Measurements from ENCODE around the gene ABCA8. TPM values are rescaled to one million over a fixed set of nuclear protein-coding genes. Genes with fewer than 3 reads are reported as not detected.

ABCA8 gene
- total RNA-seq, 1 experiment from 2014 or later, result 0.15 TPM

DNA sequence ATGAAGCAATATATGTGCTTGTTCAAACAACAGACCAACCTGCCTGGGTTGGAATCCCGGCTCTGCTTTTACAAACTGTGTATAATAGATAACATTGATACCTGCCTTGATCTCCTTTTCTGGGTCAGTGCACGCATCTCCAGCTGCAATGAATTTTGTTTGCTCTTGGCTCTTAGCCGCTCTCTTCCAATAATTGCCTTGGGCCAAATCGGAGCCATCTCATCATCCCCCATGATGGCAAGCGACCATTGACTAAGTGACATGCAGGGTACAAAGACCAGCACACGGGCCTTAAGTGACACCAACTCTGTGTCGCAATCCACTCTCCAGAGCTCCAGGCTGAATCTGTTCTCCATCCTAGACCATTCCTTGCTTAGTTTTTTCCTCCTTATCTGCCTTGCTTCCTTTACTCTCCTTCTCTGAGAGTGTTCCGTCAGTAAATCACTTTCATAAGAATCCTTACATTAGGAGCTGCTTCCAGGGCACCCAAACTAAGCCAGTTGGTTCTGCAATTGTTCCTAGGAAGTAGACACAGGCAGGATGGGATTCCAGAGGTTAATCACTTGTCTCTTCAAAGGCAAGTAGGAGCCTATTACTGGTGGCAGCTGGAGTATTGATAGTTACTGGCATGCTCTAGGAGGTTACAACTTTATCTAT lies 134.2 kb downstream of the ABCA8 start:
- Mint-ChIP-seq H3K4me1 (peaks cover 4% of the 10 kb centered on the region), H3K4me3 (no peak overlapping the region), H3K27ac (no peak overlapping the region), H3K9me3 (no peaks in the 10 kb centered on the region), H3K27me3 (ENCODE audit: low read depth) (no peaks in the 10 kb centered on the region), H3K36me3 (no peaks in the 10 kb centered on the region)
- no peak for DNase-seq (ENCODE audit: low spot score)
- peak; percentile 68 for TF ChIP-seq GABPB1 (CRISPR knock-in tag; IDR thresholded peaks at IDR 0.05)
- no peak for TF ChIP-seq ZNF281 (CRISPR knock-in tag; IDR thresholded peaks at IDR 0.05)
- CTCF ChIA-PET, result no interaction called here
- ATAC-seq, result no peak
- POLR2A ChIA-PET, result no interaction called here

DNA sequence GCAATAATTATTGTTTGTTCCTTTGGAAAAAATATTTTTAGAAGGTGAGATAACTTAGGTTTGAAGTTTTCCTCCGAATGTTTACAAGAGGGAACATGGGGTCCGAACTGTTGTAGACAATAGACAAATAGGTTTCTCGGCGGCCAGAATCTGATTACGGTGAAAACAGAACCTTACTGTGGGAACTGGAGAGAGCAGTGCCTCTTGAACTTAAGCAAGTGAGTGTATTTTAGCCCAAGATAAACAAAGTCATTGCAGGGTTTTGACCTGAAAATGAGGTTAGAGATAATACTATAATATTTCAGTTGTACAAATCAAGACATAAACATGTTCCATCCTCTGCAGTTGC lies 134.7 kb downstream of the ABCA8 start:
- no peak for TF ChIP-seq RORB (CRISPR knock-in tag; IDR thresholded peaks at IDR 0.05)
- no peak for TF ChIP-seq ZNF317 (CRISPR knock-in tag; IDR thresholded peaks at IDR 0.05; ENCODE audit: borderline replicate concordance, low read depth)
- no peak for TF ChIP-seq FOXP1 (CRISPR knock-in tag; IDR thresholded peaks at IDR 0.05; ENCODE audit: borderline replicate concordance)
- TF ChIP-seq ELF4 (CRISPR knock-in tag; IDR thresholded peaks at IDR 0.05; ENCODE audit: low read depth), result no peak
- no peak for TF ChIP-seq NFYB (CRISPR knock-in tag; conservative IDR thresholded peaks at IDR 0.05; ENCODE audit: low read depth)
- no peak for TF ChIP-seq NR2C2 (CRISPR knock-in tag; IDR thresholded peaks at IDR 0.05)
- TF ChIP-seq NR1H2 (CRISPR knock-in tag; IDR thresholded peaks at IDR 0.05), result no peak
- TF ChIP-seq FOXJ3 (CRISPR knock-in tag; IDR thresholded peaks at IDR 0.05; ENCODE audit: borderline replicate concordance), result no peak
- TF ChIP-seq CDX4 (CRISPR knock-in tag; IDR thresholded peaks at IDR 0.05; ENCODE audit: borderline replicate concordance), result no peak
- no peak for TF ChIP-seq KAT7 (CRISPR knock-in tag; IDR thresholded peaks at IDR 0.05; ENCODE audit: borderline replicate concordance)
- TF ChIP-seq E2F1 (CRISPR knock-in tag; IDR thresholded peaks at IDR 0.05), result no peak
- TF ChIP-seq GRHL2 (CRISPR knock-in tag; IDR thresholded peaks at IDR 0.05; ENCODE audit: insufficient replicate concordance, severe bottlenecking), result no peak
- TF ChIP-seq, protein P1, sequence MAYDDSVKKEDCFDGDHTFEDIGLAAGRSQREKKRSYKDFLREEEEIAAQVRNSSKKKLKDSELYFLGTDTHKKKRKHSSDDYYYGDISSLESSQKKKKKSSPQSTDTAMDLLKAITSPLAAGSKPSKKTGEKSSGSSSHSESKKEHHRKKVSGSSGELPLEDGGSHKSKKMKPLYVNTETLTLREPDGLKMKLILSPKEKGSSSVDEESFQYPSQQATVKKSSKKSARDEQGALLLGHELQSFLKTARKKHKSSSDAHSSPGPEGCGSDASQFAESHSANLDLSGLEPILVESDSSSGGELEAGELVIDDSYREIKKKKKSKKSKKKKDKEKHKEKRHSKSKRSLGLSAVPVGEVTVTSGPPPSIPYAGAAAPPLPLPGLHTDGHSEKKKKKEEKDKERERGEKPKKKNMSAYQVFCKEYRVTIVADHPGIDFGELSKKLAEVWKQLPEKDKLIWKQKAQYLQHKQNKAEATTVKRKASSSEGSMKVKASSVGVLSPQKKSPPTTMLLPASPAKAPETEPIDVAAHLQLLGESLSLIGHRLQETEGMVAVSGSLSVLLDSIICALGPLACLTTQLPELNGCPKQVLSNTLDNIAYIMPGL (CRISPR knock-in tag; IDR thresholded peaks at IDR 0.05), result no peak
- no peak for TF ChIP-seq GTF2I (CRISPR knock-in tag; conservative IDR thresholded peaks at IDR 0.05)
- TF ChIP-seq OVOL2 (CRISPR knock-in tag; IDR thresholded peaks at IDR 0.05; ENCODE audit: borderline replicate concordance), result no peak
- POLR2A ChIA-PET, result no interaction called here
- H3K4me1 Mint-ChIP-seq, result peaks cover 4% of the 10 kb centered on the region

GRCh38 chr17:68819465-68819864 lies 135.7 kb downstream of the ABCA8 start:
- no peak for DNase-seq (ENCODE audit: low spot score)
- POLR2A ChIA-PET, result no interaction called here
- Mint-ChIP-seq H3K4me1 (peaks cover 4% of the 10 kb centered on the region), H3K4me3 (no peak overlapping the region), H3K36me3 (no peaks in the 10 kb centered on the region), H3K27ac (no peak overlapping the region), H3K27me3 (ENCODE audit: low read depth) (no peaks in the 10 kb centered on the region), H3K9me3 (no peaks in the 10 kb centered on the region)
- ATAC-seq, result no peak
- CTCF ChIA-PET, result no interaction called here
- TF ChIP-seq, protein P2, sequence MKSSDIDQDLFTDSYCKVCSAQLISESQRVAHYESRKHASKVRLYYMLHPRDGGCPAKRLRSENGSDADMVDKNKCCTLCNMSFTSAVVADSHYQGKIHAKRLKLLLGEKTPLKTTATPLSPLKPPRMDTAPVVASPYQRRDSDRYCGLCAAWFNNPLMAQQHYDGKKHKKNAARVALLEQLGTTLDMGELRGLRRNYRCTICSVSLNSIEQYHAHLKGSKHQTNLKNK (CRISPR knock-in tag; IDR thresholded peaks at IDR 0.05), result no peak
- TF ChIP-seq CTCF (IDR thresholded peaks at IDR 0.05), result no peak
- no peak for TF ChIP-seq E2F4 (CRISPR knock-in tag; IDR thresholded peaks at IDR 0.05; ENCODE audit: borderline replicate concordance, low read depth)

More for the DNA sequence above, 134.7 kb downstream of the ABCA8 start:
- ATAC-seq, result no peak
- Mint-ChIP-seq H3K36me3 (no peaks in the 10 kb centered on the region), H3K9me3 (no peaks in the 10 kb centered on the region), H3K27me3 (ENCODE audit: low read depth) (no peaks in the 10 kb centered on the region), H3K4me3 (no peak overlapping the region), H3K27ac (no peak overlapping the region)
- DNase-seq (ENCODE audit: low spot score), result no peak
- CTCF ChIA-PET, result no interaction called here
